T follicular helper cell (primary cell): ENCODE data around the gene BPIFB4.
"Not testable (repeated sequence)": the region's sequence is repeated elsewhere in the genome, so short reads cannot be mapped to it uniquely, and the experiment has no call there.

Source experiments
- DNase-seq: peaks from one replicate; pipeline ENCODE4 v3.0.0-alpha.2; 2020; ENCODE audit warnings: low read depth

BPIFB4 gene

GRCh38 chr20:33119725-33120720 lies 40.6 kb downstream of the BPIFB4 start:
- DNase-seq, result no peak

GRCh38 chr20:33120934-33121333 lies 41.5 kb downstream of the BPIFB4 start:
- no peak for DNase-seq

DNA sequence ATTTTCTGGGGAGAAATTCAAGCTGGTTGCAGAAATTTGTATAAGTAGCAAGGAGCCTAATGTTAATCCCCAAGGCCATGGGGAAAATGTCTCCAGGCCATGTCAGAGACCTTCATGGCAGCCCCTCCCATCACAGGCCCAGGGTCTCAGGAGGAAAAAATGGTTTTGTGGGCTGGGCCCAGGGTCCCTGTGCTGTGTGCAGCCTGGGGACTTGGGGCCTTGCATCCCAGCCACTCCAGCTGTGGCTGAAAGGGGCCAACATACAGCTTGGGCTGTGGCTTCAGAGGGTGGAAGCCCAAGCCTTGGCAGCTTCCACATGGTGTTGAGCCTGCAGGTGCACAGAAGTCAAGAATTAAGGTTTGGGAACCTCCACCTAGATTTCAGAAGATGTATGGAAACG lies 42.9 kb downstream of the BPIFB4 start:
- not testable (repeated sequence) for DNase-seq

DNA sequence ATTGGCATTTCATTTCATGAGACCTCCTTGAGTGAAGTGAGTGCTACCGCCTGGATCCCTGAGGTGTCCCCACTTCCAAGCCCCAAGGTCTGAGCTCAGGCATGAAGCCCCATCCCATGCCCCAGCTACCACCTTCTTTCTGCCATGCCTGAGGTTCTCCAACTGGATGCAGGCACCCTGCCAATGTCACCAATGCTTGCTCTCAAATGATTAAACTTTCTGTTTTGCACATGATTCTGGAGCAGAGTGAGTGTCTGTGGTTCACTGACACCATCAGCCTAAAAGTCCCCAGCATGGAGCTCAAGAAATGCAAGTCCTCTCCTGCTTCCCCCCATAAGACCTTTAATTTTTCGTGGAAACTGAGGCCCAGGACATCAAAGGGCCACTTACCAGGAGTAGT lies 44.8 kb downstream of the BPIFB4 start:
- no peak for DNase-seq

GRCh38 chr20:33124994-33125393 lies 45.6 kb downstream of the BPIFB4 start:
- DNase-seq, result no peak

- no peak for DNase-seq
Observed at GRCh38 chr20:33125983-33126382, 46.5 kb downstream of the BPIFB4 start.

GRCh38 chr20:33127422-33128097 lies 48.1 kb downstream of the BPIFB4 start:
- DNase-seq, result no peak

DNA sequence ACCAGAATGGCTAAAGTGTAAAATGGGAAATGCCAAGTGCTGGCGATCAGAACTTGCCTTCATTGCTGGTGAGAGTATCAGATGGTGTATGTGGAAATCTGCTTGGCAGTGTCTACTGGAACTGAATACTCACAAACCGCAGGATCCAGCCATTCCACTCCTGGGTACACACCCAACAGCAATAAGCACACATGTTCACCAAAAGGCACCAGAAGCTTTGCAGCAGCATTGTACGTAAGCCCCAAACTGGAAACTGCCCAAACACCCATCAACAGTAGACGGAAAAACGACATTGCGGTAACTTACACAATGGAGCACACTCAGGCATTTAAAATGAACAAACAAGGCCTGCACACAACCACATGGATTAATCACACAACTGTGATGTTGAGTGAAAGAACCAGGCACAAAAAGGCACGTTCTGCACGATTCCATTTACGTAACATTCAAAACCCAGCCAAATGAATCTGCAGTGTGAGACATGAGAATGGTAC lies 51.2 kb downstream of the BPIFB4 start:
- DNase-seq, result no peak

DNA sequence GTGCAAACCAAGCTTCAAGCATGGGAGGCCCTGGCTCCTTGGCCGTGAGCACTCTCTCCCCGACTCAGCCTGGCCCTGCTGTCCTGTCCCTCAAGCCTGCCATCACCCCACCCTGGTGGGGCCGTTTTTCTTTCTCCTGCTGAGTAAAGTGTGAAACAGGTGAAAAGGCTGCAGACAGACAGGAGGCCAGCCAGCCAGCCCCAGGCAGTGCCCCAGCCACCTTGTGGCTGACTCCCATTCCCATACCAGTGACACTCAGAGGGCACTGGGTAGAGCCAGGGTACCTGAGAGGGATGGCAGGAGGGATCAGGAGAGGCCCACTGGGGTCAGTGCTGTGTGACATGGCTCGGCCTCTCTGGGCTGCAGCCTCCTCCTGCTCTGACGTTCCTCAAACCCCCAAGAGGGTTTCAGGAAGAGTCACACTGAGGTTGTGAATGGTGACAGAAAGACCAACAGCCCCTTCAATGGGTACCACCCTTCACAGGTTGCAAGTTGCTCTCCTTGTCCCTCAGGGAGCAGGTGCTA lies 52.6 kb downstream of the BPIFB4 start:
- DNase-seq, result no peak

DNA sequence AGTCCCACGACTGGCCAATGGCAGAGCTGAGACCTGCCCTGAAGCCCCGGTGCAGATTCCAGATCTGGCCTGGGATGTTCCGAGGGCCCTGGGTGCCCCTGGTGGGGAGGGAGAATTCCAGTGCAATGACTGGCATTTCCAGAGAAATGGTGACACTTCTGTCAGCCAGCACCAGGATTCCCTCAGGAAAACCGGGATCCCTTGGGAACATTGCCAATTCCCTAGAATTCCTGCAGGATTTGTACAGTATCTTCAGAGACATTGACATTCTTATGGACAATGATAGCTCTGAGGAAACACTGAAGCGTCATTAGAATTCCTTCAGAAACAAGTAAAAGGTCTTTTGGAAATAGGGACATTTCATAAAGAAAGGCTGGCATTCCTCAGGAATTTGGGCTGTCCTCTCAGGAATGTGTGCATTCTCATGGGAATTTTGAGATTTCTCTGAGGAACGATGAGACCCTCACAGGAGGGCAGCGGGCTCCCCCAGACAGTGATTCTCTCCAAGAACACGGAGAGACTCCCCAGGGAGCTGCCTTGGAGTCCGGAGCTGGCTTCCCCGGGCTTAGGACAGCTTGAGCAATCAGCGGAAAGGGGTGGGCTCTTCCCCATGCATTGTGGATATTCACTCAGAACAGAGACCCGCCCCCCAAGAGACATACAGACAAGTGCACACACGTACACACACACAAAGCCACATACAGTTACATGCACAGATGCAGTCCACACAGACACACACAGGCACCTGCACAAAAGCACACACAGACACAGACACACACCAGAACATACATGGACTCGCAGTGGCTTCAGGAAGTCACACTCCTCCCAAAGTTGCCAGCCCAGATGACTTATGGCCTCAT lies 53.3 kb downstream of the BPIFB4 start:
- DNase-seq, result no peak

GRCh38 chr20:33133373-33133941 lies 54.0 kb downstream of the BPIFB4 start:
- DNase-seq, result no peak

DNA sequence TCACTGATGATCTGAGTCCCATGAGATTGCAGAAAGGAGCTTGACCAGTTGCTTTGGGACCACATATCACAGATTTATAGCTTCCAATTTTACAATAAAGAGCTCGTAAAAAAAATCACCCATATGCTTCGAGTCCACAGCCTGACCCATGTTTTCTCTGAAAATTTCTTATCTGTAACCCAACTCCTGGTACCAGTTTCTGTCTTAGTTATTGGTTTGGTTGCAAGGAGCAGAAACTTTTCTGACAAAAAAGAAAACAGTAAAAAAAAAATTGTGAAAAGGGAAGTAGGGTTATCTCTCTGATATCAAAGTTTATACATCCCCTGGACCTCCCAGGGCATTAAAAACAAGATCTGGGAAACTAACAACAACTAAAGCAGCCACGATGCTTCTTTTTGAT lies 57.8 kb downstream of the BPIFB4 start:
- no peak for DNase-seq

DNA sequence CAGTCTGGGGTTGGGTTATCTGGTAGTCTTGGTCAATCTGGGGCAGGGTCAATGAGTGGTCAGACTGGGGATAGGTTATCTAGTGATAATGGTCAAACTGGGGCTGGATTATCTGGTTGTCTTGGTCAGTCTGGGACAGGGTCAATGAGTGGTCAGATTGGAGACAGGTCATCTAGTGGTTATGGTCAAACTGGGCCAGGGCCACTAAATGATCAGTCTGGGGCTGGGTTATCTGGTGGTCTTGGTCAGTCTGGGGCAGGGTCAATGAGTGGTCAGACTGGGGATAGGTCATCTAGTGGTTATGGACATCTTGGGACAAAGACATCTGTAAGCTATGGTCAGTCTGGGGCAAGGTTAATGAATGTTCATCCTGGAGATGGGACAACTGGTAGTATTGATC lies 60.0 kb downstream of the BPIFB4 start:
- no peak for DNase-seq

GRCh38 chr20:33145521-33145920 lies 66.1 kb downstream of the BPIFB4 start:
- DNase-seq, result no peak

- DNase-seq, result no peak
Observed at GRCh38 chr20:33147299-33147698, 67.9 kb downstream of the BPIFB4 start.

DNA sequence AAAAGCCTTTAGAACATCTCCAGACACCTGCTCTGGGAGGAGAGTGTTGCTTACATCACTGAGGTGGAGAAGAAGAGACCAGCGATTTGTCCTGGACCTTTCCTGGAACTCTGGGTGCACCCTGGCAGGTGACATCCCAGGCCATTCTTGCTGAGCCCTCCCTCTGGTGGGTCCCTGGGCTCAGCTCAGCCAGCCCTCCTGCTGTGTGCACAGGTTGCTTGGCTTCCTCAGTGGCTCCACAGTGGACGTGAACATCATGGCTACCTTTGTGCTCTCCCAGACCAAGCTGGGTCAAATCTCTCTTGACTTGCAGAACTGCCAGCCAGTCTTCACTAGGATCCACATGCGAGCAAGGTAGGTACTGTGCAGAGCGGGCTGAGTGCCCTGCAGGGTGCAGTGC lies 68.6 kb downstream of the BPIFB4 start:
- DNase-seq, result no peak

- no peak for DNase-seq
Observed at GRCh38 chr20:33154252-33154651, 74.8 kb downstream of the BPIFB4 start.

GRCh38 chr20:33158637-33159385 lies 79.4 kb downstream of the BPIFB4 start:
- no peak for DNase-seq

GRCh38 chr20:33159713-33160112 lies 80.3 kb downstream of the BPIFB4 start:
- DNase-seq, result no peak

GRCh38 chr20:33160681-33161080 lies 81.2 kb downstream of the BPIFB4 start:
- DNase-seq, result no peak
